Right forelimb (tissue), 1 donor: Measurements from ENCODE around the gene EML6.
A peak's percentile ranks its signal among the peaks of the same experiment; 100 is the strongest.
"Not testable (repeated sequence)": the region's sequence is repeated elsewhere in the genome, so short reads cannot be mapped to it uniquely, and the experiment has no call there.

ENCODE experiments used
- DNase-seq: peaks from one replicate; pipeline ENCODE4 v3.0.0-alpha.2; 2018

The EML6 gene

DNA sequence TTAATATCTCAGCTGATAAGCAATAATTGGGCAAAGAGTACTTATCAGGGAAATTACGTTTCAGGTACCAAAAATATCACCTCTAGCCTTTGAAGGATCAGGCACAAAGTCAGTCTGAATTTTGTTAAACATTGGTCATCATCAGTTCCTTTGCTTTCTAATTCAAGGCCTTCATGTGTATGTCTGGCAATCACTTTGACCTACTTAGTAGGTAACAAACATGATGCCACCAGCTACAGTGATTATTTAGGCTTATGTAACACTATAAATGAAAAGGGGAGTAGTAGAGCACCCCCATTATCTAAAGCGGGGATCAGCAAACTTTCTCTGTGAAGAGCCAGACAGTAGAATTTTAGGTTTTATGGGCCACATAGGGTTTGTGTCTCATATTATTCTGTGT is 251.7 kb downstream of the EML6 start:
- no peak for DNase-seq

DNA sequence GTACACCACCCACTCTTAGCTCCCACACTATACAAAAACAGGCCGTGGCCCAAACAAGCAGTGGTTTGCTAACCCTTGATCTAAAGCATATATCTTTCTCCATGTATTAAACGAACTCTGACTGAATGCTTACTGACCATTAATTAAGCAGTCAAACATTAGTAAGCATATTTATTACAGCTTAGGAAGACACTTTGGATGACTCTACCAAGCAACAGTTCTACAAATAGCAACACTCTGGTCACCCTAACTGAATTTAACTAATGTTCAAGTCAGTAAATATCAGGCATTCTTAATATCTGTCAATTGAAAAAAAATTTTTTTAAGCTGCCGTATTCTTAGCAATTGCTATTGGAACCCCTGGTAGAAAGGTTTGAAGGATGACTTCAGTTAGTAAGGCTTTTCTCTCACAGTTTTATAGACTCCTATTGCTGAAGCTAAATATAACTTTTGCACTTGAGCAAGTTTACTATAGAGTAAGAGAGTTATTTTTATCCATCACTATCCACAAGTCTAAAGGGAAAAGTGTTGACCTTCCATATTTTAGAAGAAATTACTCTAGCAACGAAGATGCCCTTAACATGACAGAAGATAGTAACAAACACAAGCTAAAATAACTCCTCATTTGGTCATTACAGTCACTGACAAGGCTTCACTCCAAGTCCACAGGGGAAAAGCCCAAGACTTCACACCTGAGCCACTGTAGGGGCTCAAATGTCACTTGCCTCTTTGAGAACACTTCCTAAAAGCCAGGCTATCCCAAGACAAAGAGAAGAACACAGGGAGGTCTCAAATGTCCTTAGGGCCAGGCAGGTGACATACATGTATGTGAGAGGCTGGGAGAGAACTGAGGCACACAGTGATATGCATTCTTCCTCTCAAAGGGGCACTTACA is 252.4 kb downstream of the EML6 start:
- no peak for DNase-seq

DNA sequence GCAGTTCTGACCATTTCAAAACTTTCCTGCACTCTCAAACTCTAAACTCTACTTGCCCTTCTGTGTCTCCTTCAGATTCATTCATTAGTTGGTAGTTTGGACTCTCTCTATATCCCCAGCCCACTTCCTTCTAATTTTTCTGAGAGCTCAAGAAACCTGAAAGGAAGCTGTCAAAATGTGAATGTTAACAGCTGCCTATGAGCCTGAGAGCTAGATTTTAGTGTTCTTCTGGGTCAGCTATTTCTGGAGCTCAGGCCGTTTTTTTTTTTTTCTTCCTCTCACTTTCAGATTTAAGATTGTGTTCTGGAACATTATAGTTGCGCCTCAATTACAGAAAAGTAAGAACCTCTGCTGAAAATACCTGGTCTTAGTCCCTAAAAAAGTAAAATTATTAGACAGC is 253.7 kb downstream of the EML6 start:
- no peak for DNase-seq

DNA sequence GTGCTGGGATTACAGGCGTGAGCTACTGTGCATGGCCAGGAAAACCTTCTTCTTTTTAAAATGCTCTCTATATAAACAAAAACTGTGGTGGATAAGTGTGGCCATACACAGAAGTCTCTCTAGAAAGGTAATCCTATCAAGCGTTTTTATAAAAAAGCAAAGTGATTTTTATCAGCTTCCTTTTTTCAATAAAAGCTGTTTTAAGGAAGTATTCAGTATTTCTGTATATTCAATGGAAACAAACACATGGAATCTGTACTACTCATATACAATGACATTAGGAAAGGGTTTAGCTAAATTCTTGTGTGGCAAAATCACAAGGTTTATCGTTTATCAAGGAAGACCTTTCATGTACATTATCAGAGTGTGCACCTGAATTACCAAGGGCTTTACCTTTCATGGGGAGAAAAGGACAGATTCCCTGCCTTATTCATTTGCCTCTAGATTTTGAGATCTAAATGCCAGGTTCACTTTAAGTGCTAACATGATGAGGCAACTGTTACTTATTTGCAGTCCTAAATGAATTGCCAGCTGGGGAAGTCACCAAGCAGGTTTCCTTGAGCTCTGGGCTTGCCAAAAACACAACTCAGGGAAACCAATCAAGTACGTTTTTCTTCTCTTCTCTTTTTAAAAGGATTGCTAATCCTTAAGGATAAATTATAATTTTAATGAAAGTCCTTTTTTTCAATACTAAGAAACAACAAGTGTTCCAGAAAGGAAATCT is 256.0 kb downstream of the EML6 start:
- DNase-seq = no peak

DNA sequence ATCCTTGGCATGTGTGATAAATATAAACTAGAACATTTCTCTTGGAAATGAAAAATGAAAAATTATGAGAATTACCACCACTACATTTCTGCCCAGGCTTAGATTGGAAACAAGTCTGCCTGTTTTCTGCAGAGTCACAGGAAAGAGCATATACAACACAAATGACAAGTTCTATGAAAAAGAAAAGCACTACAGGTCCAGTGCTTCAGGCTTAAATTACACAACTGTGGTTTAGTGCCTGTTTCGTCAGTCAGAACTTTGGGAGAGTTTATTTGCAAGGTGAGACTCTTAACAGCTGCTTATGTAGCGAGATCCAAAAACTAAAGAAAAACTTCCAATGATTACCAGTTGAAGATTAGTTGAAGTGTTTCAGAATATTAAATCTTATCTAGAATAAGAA is 257.9 kb downstream of the EML6 start:
- no peak for DNase-seq

DNA sequence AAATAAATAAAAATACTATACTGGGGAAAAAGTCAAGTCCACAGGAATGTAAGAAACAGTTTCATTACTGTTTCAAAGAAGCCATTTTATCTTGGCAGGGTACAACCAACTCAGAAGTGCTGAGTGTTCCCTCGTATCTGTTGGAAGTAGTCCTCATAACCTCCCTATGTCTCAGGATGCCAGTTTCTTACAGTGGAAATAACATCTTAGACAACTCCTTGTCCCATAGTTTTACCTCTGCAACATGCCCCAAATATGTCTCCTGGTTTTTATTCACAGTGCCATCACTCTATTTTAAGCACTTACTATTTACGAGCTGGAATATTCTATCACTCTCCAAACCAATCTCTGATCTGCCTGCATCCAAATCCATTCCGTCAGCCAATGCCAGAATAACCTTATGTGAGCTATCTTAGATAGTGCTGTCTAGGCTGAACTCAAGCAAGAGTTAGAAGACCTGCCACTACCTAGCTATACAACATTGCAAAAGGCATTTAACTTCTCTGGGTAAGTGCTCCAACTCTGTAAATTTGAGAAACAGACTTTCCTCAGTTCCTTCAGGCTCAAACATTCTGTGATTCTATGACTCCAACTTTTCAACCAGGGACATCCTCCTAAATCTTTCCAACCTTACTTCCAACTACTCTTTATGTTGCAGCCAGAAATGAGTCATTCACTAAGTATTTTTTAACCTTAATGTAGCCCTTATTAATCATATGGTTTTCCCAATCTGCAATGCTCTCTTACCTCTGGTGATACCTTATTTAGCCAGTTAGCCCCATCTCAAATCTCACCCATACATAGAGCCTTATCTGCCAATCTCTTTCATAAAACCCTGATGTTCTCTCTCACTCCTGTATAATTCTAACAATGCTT is 260.1 kb downstream of the EML6 start:
- DNase-seq = no peak

DNA sequence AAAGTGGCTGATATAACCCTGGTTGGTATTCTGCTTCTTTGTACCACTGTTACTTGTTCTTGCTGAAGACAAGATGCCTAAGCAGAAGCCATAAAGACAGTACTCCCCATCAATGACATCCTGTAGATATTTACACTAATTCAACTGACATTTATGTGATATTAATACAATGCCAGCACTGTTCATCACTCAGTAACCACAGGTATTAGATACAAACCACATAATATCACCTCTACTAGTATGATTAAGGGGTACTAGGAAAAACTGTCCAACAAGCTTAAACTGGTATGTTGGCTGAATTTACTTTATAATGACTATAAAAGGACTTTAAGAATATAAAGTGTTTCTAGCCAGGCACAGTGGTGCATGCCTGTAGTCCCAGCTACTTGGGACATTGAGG is 261.0 kb downstream of the EML6 start:
- no peak for DNase-seq

DNA sequence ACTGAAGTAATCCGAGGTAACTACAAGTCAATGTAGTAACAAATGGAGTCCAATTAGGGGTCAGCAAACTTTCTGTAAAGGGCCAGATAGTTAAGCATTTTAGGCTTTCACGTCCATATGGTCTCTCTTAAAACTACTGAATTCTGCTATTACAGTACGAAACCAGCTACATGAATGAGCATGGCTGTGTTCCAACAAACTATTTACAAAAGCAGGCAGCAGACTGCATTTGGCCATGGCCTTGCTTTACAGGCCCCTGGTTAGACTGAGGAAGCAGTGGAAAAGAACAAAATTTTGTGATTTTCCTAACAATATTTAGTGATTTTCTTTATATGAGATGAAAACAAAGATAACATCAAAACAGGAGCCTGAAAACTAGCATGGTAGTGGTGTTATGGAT is 262.8 kb downstream of the EML6 start:
- no peak for DNase-seq

DNA sequence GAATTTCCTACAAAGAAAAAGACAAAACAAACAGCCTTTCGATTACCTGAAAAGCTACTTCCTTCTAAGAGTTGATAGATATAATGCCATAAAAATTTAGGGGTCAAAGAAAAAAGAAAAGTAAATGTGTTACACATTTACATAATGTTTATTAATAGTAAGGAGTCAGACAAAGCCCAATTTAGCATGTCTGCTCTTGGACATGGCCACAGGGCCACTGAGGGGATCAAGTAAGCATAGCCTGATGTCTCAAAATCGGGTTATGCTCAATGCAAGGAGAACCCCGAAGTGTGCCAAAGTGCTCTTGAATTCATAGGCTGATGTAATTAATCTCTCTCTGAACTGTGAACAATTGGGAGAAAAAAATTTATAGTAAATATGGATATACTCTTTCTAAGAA is 265.1 kb downstream of the EML6 start:
- DNase-seq = no peak

DNA sequence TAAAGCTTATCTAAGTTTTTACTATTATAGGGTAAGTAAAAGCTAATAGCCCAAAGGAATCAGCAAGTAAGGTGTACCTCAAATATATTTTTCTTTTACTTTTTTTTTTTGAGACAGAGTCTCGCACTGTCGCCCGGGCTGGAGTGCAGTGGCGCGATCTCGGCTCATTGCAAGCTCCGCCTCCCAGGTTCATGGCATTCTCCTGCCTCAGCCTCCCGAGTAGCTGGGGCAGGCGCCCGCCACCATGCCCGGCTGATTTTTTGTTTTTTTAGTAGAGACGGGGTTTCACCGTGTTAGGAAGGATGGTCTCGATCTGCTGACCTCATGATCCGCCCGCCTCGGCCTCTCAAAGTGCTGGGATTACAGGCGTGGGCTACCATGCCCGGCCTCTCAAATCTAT is 267.2 kb downstream of the EML6 start:
- not testable (repeated sequence) for DNase-seq

DNA sequence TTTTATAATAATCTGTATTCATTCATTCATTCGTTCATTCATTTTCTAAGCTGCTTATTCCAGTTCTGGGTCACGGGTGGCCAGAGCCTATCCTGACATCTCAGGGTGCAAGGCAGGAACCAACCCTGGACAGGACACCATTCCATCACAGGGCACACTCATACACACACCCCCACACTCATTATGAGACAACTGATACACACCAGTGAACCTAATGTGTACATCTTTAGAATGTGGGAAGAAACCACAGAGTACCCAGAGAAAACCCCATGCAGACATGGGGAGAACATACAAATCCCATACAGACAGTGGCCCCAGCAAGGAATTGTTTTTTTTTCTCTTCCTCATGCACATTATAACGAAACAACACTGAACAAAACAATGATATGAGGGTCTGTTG is 272.1 kb downstream of the EML6 start:
- DNase-seq = no peak

DNA sequence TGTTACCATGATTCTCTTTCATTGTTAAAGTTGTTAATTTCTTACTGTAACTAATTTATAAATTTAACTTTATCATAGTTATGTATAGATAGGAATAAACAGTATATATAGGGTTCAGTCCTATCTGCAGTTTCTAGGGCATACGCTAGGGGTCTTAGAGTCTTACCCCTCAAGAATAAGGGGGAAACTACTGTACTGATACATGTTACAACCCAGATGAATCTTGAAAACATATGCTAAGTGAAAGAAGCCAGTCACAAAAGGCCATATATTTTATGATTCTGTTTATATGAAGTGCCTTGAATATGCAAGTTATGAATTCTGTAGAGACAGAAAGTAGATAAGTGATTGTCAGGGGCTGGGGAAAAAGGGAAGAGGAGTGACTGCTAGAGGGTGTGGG is 274.4 kb downstream of the EML6 start:
- DNase-seq = no peak

DNA sequence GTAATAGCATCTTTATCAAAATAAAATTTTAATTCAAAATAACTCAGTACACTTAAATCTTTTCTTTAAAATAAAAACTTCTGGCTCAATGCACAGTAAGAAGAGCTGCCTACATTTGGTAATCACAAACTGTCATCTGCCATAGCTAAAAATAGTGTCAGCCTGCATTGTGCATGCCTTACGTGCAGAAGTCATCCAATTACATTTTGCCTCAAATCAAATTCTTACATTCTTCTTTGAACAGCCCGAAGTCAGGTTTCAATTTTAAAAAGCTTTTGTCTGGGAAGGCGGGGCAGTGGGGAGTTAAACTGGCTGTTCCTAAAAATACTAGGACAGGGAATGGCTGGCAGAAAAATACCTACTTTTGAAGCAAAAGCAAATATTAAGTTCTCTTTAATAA is 275.7 kb downstream of the EML6 start:
- no peak for DNase-seq

DNA sequence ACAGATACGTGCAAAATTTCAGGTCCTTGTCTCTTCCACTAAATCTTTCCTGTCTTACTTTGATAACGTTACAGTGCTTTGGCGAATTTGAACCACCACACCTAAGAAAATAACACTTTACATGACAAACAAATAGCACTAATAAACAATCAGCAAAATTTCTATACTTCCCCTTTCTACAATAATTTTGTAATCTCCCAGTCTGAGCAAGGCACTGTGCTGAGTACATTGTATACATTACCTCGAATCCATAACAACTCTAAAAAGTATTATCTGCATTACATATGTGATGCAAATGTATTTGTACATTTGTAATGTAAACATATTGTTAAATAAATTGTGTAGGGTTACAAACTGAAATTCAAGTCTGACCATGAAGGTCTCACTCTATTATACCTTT is 276.9 kb downstream of the EML6 start:
- DNase-seq = no peak

DNA sequence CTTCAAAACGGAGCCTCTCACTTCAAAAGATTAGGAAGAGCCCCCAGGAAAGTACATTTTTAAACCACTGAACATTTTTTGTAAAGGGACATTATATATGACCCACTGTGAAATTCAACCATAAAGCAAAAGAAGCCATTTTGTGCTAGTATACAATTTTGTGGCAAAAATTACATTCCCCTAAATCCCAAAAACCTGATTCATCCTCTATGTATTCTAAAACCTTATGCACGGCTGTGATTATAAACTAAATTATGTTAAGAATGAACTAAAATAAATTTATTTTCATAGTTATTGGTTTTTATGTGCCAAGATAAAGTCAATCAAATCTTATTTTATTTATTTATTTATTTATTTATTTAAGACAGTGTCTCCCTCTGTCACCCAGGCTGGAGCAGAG is 278.3 kb downstream of the EML6 start:
- no peak for DNase-seq

DNA sequence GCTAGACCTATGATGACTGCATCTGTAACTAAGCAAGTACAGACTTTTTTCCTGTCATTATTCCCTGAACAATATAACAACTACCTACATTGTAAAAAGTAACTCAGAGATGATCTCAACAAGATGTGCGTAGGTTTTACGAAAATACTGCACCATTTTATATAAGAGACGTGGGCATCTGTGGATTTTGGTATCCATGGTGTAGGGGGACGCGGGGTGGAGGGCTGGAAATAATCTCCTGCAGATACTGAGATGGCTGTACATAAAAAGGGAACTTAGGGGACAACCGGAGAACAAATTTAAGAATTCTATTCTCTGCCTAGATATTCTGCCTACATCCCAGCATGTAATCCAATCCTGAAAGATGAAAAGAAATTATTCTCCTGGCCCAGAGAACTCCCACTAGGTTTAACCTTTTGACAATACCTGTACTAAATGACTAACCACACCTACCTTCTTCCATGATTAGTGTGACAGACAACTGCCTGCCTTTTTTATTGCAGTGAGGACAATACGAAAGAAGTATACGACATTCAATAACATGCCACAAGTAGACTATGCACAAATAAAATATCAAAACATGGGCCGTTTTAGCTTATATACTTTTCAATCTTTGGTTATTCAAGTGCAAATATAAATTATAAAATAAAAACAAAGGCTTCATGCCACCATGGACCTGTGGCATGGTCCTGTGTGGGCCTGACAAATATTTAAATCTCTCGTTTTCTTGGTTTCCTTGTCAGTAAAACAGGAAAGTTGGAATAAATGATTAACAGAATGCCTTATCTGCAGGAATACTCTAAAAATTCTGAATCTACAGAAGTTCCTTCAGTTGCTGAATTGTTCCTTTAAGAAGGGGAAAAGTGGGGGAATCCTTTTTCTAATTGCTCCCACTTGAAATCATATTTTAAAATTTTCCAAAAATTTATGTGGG is 280.5 kb downstream of the EML6 start:
- no peak for DNase-seq

DNA sequence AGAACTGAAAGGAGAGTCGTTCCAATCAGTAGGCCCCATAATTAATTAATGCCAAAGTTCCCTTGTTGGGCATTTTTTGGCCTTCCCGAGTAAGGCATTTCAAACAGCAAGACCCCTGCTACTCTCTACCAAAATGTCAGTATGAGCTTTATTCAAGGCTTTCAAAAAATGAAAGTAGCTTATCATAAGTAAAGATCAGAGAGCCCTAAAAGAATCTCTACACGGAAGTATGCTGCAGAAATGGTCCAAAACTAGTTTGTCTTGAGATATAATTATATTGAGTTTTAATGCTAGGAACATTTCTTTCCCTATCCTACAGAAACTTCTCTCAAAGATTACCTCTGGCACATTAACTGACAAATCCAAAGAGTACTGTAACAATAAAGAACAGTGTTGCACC is 282.8 kb downstream of the EML6 start:
- DNase-seq = no peak

DNA sequence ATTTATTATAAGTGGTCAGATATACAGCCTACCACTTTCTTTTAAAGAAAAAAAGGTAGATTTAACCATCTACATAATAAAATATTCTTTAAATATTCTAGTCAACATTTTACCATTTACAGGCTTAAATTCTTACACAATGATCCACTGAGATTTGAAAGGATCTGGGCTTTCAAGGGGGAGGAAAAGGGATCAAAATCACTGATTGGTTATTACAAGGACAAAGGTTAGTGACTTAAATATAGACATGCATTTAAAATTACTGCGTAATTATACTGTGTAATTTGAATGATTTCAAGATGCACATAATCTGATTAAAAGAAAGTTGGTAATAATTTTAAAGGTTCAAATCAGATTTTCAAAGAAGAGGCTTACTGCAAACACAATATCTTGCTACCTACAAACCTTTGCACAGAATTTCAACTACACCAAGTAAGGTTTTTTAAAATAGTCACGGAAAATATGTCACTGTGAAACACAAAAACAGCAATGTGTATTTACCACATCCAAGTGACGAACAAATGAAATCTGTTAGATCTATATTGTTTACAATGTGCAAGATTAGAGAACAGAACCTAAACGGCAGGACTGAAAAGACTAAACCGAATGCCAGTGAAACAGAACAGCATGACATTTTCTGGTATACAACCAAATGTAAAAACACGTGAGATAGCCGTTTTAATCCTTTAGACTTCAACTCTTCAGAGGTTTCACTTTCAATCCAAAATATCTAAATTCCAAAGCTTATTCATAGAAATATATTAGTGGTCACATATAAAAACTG is 286.0 kb downstream of the EML6 start:
- DNase-seq = no peak

DNA sequence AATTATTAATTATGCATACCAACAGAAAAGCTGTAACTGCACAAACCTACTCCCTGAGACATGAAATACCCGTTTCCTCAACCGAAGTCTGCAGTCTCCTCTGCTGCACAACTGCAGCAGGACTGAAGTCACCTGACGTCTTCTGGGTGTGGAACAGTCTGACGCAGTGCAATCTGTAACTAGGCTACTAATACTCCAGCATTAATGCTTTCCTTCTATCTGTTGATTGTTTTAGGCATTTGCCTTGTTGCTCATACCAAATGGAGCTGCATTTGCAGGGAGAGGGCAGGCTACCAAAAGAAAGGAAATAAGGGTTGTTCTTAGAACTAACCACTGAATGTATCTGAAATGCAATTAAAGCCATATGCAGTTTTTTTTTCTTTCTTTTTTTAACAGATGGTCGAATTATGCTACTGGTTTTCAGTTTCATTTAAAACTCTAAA is 286.7 kb downstream of the EML6 start:
- DNase-seq = peak; percentile 48

DNA sequence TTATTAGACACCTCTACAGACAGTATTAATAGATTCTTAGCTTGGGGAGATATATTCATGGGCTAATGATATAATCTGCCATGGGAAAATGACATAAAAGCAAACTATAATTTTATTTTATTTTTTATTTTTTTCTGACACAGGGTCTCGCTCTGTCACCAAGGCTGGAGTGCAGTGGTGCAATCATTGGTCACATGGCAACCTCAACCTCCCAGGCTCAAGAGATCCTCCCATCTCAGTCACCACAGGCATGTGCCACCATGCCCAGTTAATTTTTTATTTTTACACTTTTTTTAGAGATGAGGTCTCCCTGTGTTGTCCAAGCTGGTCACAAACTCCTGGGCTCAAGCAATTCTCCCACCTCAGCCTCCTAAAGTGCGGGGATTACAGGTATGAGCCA is 287.5 kb downstream of the EML6 start:
- DNase-seq = no peak
